GM21447 (cell line): ENCODE results near the gene COL6A1.

Experiments
- ATAC-seq: cut with Tn5 transposase; IDR thresholded peaks from one replicate; pipeline ENCODE4 v1.9.1; 2021; ENCODE audit not compliant: unreplicated experiment

Gene COL6A1

GRCh38 chr21:46023555-46023954 lies 42.0 kb downstream of the COL6A1 start:
- no peak for ATAC-seq

- ATAC-seq, result no peak
These were observed 42.6 kb downstream of the COL6A1 start for GRCh38 chr21:46024141-46024540.

GRCh38 chr21:46025113-46025770 lies 43.7 kb downstream of the COL6A1 start:
- no peak for ATAC-seq

DNA sequence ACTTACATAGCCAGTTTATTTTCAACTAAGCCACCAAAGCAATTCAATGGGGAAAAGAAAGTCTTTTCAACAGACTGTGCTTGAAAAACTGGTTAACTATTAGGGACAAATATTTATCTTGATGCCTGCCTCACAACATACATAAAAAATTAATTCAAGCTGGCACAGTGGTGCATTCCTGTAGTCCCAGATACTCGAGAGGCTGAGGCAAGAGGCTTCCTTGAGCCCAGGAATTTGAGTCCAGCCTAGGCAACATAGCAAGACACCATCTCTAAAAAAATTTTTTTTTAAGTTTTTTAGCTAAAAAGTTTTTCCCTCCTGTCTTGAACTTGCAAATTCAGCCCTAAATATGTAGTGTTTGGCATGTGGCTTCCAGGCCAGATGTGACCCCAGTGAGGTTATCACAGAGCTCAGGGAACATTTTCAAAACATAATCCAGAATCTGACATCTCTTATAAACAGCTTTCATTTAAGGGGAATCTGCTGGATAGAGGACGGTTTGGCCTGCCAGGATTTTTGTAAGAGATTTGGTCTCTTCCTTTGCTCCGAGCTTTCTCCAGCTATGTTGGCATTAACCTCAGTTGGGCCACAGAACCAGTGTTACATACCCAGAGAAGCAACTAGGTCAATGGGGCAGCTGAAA lies 46.4 kb downstream of the COL6A1 start:
- ATAC-seq, result no peak

DNA sequence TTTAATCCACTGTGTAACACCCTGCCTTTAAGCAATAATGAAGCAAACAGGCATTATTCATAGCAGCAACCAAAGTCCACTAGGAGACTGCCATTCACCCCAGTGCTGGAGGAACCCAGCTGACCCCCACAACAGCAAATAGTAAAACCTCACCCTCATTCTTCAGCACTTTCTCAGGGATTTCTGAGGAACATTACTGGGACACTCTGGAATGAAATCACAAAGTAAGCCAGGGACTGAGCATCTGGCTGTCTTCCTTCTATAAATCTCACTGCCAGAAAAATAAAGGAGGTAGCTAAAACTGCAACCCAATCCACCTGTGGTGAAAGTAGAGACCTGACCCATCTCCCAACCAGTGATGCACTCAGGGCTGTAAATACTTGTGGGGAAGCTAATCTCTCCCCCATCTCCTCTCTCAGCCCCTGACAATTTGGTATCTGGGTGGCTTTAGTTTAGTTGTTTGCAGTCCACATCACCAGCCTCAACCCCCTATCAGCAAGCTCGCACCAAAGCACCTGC lies 47.1 kb downstream of the COL6A1 start:
- ATAC-seq, result no peak

DNA sequence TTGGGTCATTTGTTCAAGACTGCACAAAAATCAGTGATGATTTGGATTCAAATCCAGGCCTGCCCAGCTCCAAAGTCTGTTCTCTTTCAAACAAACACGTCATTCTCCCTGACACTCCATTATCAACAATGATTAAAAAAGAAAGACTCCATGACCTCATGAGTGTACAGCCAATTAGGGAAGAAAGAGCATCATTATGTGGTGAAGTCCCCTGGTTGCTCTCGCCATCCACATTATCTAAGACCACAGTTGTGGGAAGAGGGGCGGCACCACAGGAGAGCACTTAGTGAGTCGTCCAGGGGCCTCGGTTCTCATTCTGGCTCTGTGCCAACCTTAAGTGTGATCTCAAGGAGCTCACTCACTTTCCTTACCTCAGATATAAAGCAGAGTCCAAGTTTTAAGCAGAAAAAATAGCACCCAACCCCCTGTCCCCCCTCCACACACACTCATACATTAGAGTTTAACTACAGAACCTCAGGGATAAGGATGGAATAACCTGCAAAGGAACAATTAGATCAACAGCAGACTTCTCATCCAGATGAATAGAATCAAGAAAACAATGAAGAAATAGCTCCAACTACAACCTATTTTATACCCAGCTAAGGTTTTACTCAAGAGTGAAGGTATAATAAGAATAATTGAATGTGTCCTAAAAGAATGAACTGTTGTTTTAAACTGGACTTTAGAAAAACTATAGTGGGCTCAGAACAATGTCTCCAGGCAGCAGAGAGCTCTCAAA lies 47.8 kb downstream of the COL6A1 start:
- ATAC-seq, result no peak

GRCh38 chr21:46031484-46031883 lies 49.9 kb downstream of the COL6A1 start:
- ATAC-seq, result no peak

- ATAC-seq, result no peak
These were observed 50.5 kb downstream of the COL6A1 start for GRCh38 chr21:46032100-46032499.

- ATAC-seq, result no peak
These were observed 52.1 kb downstream of the COL6A1 start for GRCh38 chr21:46033410-46034400.

GRCh38 chr21:46035809-46036695 lies 54.5 kb downstream of the COL6A1 start:
- no peak for ATAC-seq

DNA sequence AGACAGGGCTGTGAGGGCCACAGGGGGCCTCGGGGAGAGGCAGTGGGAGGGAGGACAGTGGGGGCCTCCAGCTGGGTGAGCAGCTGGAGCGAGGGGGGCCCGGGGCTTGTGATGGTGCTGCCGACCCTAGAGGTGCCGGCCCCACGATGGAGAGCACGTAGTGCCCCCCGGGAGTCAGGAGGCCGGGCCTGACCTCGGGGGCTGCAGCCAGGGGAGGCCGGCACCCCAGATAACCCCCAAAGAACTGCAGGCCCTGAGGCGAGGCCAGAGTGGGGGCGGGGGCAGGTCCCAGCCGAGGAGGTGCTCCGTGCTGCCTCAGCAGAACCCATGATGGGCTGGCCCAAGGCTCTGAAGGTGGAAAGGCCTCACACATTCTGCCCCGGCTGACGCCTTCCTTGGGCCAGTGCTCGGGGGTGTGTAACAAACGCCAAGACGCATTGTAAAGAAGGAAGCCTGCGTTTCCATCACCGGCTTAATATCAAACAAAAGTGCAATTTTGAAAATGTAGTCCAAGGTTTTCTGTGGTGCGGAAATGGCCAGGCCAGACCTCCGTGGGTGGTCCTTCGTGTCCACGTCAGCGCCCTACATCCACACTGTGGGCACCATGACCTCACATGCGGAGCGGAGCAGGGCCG lies 55.2 kb downstream of the COL6A1 start:
- ATAC-seq, result no peak

DNA sequence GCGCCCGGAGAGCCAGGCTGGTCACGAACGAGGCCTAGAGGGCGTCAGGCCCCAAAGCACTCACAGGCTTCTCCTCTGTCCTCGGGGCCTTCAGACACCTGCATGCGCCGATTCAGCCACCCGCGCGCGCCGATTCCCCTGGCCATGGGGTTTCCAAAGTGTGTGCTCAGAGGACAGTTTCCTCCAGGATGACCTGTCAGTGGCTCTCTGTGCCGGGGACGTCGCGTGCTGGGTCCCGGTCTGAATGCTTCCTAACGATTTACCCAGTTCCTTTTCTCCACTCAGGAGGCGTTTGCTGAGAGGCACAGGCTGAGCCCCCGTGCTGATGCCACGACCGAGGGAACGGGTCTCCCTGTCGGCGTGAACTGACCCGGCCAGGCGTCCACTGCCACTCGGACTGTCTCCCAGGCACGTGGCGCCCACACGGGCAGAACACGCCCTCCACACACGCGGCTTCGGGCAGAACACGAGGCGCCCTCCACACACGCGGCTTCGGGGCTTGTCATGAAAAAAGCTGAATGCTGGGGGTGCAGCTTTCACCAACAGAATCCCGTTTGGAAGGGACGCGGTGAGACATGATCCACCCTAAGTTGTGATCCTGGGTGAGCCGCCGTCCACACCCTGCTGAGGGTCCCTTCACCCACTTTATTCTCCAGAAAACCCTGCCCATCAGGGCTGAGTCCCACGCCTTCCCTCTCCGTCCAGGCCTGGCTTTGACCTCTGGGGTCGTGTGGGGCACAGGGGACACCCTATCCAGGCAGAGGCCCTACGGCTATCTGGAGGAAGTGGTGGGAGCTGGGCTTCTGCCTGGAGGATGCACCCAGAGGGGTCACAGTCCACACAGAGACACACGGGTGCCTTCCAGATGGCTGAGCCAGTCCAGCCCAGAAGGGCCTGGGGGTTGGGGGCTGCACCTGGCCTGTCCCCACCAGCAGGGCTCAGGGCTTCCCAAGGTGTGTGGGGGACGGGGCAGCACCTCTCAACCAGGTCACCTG lies 56.1 kb downstream of the COL6A1 start:
- no peak for ATAC-seq

- ATAC-seq, result no peak
These were observed 56.8 kb downstream of the COL6A1 start for GRCh38 chr21:46038341-46038829.

GRCh38 chr21:46038871-46039397 lies 57.4 kb downstream of the COL6A1 start:
- no peak for ATAC-seq

- no peak for ATAC-seq
These were observed 58.5 kb downstream of the COL6A1 start for GRCh38 chr21:46039891-46040660.

DNA sequence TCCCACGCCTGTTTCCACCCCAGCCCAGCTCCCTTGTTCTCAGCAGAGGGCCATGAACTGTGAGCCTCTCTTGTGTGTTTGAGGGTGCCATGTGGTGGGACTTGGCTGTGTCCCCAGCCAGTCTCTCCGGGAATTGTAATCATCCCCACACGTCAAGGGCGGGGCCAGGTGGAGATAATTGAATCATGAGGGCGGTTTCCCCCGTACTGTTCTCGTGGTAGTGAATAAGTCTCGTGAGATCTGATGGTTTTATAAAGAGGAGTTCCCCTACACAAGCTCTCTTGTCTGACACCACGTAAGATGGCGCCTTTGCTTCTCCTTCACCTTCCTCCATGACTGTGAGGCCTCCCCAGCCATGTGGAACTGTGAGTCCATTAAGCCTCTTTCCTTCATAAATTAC lies 59.1 kb downstream of the COL6A1 start:
- ATAC-seq, result no peak

DNA sequence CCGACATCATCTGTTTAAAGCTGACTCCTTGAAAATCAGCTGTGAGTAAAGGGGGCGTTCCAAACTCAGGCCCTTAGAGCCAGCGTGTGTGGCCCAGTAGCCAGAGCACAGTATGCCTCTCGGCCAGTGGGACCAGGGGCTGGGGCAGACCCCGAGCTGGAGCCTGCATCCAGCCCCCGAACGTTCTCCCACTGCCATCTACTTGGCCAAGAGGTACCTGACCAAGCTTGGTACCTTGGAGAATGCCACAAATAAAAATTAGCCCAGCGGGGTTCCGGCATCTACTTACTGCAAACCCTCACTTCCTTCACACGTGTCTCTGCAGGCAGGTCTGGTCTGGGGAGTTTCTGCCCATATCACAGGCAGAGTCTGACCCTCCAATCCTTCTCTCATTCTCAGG lies 59.6 kb downstream of the COL6A1 start:
- no peak for ATAC-seq
